H9 (cell line): Measurements from ENCODE around the gene CD53. TPM values are rescaled to one million over a fixed set of nuclear protein-coding genes. Genes with fewer than 3 reads are reported as not detected.

ENCODE experiments used
- DNase-seq: peaks from one replicate; pipeline ENCODE4 v3.0.0-alpha.2; 2017
- H2AFZ ChIP-seq: one replicate; pipeline ENCODE4 v1.6.1; 2013; ENCODE audit warnings: mild to moderate bottlenecking, low read length, control low read depth, moderate library complexity
- H2AK5ac ChIP-seq: 2 replicates; pipeline ENCODE4 v1.6.1; 2013; ENCODE audit warnings: low read length, control low read depth, mixed read lengths; ENCODE audit not compliant: insufficient read length
- H2BK120ac ChIP-seq: one replicate; pipeline ENCODE4 v1.6.1; 2013; ENCODE audit warnings: low read depth, mild to moderate bottlenecking, low read length, control low read depth, inconsistent platforms; ENCODE audit not compliant: poor library complexity, severe bottlenecking
- H2BK12ac ChIP-seq: 2 replicates; pipeline ENCODE4 v1.6.1; 2013; ENCODE audit warnings: low read length, control low read depth, mixed read lengths, low read depth; ENCODE audit not compliant: insufficient read length
- H2BK15ac ChIP-seq: 2 replicates; pipeline ENCODE4 v1.6.1; 2013; ENCODE audit warnings: low read depth, low read length, control low read depth
- H2BK20ac ChIP-seq: one replicate; pipeline ENCODE4 v1.6.1; 2013; ENCODE audit warnings: low read depth, mild to moderate bottlenecking, low read length, control low read depth, inconsistent platforms; ENCODE audit not compliant: poor library complexity, severe bottlenecking
- H2BK5ac ChIP-seq: 2 replicates; pipeline ENCODE4 v1.6.1; 2013; ENCODE audit warnings: low read length, control low read depth, mixed read lengths; ENCODE audit not compliant: insufficient read length
- H3K14ac ChIP-seq: 2 replicates; pipeline ENCODE4 v1.6.1; 2013; ENCODE audit warnings: low read length, control low read depth; ENCODE audit not compliant: insufficient read depth
- H3K18ac ChIP-seq: 2 replicates; pipeline ENCODE4 v1.6.1; 2013; ENCODE audit warnings: low read depth, mild to moderate bottlenecking, mixed read lengths, low read length, control low read depth; ENCODE audit not compliant: insufficient read length
- H3K23ac ChIP-seq: 2 replicates; pipeline ENCODE4 v1.6.1; 2013; ENCODE audit warnings: low read length, control low read depth, mixed read lengths, low read depth; ENCODE audit not compliant: insufficient read length
- H3K23me2 ChIP-seq: 2 replicates; pipeline ENCODE4 v1.6.1; 2013; ENCODE audit warnings: low read depth, mild to moderate bottlenecking, mixed read lengths, low read length, control low read depth; ENCODE audit not compliant: insufficient read length, poor library complexity, severe bottlenecking
- H3K27ac ChIP-seq: 2 replicates; pipeline ENCODE4 v1.5.1; 2013; ENCODE audit warnings: low read length, control low read depth, mixed read lengths, low read depth; ENCODE audit not compliant: insufficient read length
- H3K27me3 ChIP-seq: 2 replicates; pipeline ENCODE4 v1.6.1; 2013; ENCODE audit warnings: low read length, control low read depth, inconsistent platforms; ENCODE audit not compliant: insufficient read depth
- H3K4ac ChIP-seq: 2 replicates; pipeline ENCODE4 v1.6.1; 2013; ENCODE audit warnings: low read depth, mild to moderate bottlenecking, control low read depth, inconsistent platforms, low read length, moderate library complexity
- H3K4me1 ChIP-seq: 2 replicates; pipeline ENCODE4 v1.6.1; 2013; ENCODE audit warnings: low read length, control low read depth, inconsistent platforms; ENCODE audit not compliant: insufficient read depth
- H3K4me2 ChIP-seq: 2 replicates; pipeline ENCODE4 v1.6.1; 2013; ENCODE audit warnings: low read length, control low read depth, mixed read lengths; ENCODE audit not compliant: insufficient read length, insufficient read depth
- H3K56ac ChIP-seq: 2 replicates; pipeline ENCODE4 v1.6.1; 2013; ENCODE audit warnings: low read depth, mild to moderate bottlenecking, mixed read lengths, low read length, control low read depth; ENCODE audit not compliant: insufficient read length
- H3K79me1 ChIP-seq: 2 replicates; pipeline ENCODE4 v1.6.1; 2013; ENCODE audit warnings: low read depth, mild to moderate bottlenecking, moderate library complexity, low read length, control low read depth, inconsistent platforms; ENCODE audit not compliant: insufficient read depth, poor library complexity, severe bottlenecking
- H3K79me2 ChIP-seq: 2 replicates; pipeline ENCODE4 v1.6.1; 2013; ENCODE audit warnings: low read length, control low read depth, inconsistent platforms; ENCODE audit not compliant: insufficient read depth
- H3K9ac ChIP-seq: 2 replicates; pipeline ENCODE4 v1.6.1; 2013; ENCODE audit warnings: low read length, control low read depth, mixed read lengths; ENCODE audit not compliant: insufficient read length; ENCODE audit errors: extremely low read depth
- H3K9me3 ChIP-seq: one replicate; pipeline ENCODE4 v1.6.1; 2013; ENCODE audit warnings: low read depth, low read length, inconsistent platforms; ENCODE audit not compliant: control insufficient read depth
- H3T11ph ChIP-seq: one replicate; pipeline ENCODE4 v1.6.1; 2013; ENCODE audit warnings: mild to moderate bottlenecking, low read length, control low read depth, inconsistent platforms
- H4K20me1 ChIP-seq: one replicate; pipeline ENCODE4 v1.6.1; 2013; ENCODE audit not compliant: control insufficient read depth, insufficient read length, insufficient read depth
- H4K5ac ChIP-seq: 2 replicates; pipeline ENCODE4 v1.6.1; 2013; ENCODE audit warnings: low read depth, mild to moderate bottlenecking, mixed read lengths, low read length, control low read depth; ENCODE audit not compliant: insufficient read length
- H4K8ac ChIP-seq: replicated peaks from 2 replicates; pipeline ENCODE4 v1.6.1; 2013; ENCODE audit warnings: low read length, control low read depth, mixed read lengths, low read depth; ENCODE audit not compliant: insufficient read length
- H4K91ac ChIP-seq: 2 replicates; pipeline ENCODE4 v1.6.1; 2013; ENCODE audit warnings: low read depth, mild to moderate bottlenecking, moderate library complexity, mixed read lengths, low read length, control low read depth; ENCODE audit not compliant: insufficient read length
- H3K27ac Mint-ChIP-seq, 3 experiments: 2 replicates in 2 of 3; 3 replicates in 1 of 3; pipeline ENCODE4 v1.8.0; 2020 to 2021; ENCODE audit warnings: mixed read lengths in 3 of 3, mild to moderate bottlenecking in 1 of 3, moderate library complexity in 1 of 3
- H3K27me3 Mint-ChIP-seq: 2 replicates; pipeline ENCODE4 v1.8.0; 2021; ENCODE audit warnings: low read depth, mild to moderate bottlenecking, moderate library complexity, mixed read lengths
- H3K36me3 Mint-ChIP-seq, 3 experiments: 2 replicates in 2 of 3; 3 replicates in 1 of 3; pipeline ENCODE4 v1.8.0; 2020 to 2021; ENCODE audit warnings: low read depth in 3 of 3, mixed read lengths in 3 of 3; ENCODE audit not compliant: insufficient read depth in 1 of 3
- H3K4me1 Mint-ChIP-seq, 2 experiments: 2 replicates each; pipeline ENCODE4 v1.8.0; 2020; ENCODE audit warnings: mixed read lengths in 2 of 2
- H3K4me3 Mint-ChIP-seq, 2 experiments: 2 replicates in 1 of 2; 3 replicates in 1 of 2; pipeline ENCODE4 v1.8.0; 2020 to 2021; ENCODE audit warnings: mild to moderate bottlenecking in 2 of 2, mixed read lengths in 2 of 2, moderate library complexity in 1 of 2
- H3K9me3 Mint-ChIP-seq, 2 experiments: 2 replicates in 1 of 2; 3 replicates in 1 of 2; pipeline ENCODE4 v1.8.0; 2020; ENCODE audit warnings: mild to moderate bottlenecking in 2 of 2, mixed read lengths in 2 of 2, moderate library complexity in 1 of 2
- WGBS: extraction: QIAGEN DNeasy Blood & Tissue Kit; methylation state at CpG from one replicate; pipeline ENCODE4 v1.1.7; 2013; ENCODE audit warnings: missing lambda C conversion rate, low lambda C conversion rate, mixed read lengths; ENCODE audit not compliant: insufficient read length; ENCODE audit errors: extremely low coverage; 5-methylcytosine and 5-hydroxymethylcytosine counted together
- total RNA-seq: library from RNA; stranded (reverse); gene quantifications from 2 replicates; pipeline ENCODE4 v1.2.1, GENCODE V29; 2021
- TF ChIP-seq, protein P1 (sequence below): fragments of 200-600 bp; sonication (generic); conservative IDR thresholded peaks from 3 replicates; pipeline ENCODE4 v1.8.0; 2021; ENCODE audit warnings: antibody characterized with exemption, mild to moderate bottlenecking

CD53 gene
- total RNA-seq, 1 experiment from 2014 or later = 0.15 TPM

DNA sequence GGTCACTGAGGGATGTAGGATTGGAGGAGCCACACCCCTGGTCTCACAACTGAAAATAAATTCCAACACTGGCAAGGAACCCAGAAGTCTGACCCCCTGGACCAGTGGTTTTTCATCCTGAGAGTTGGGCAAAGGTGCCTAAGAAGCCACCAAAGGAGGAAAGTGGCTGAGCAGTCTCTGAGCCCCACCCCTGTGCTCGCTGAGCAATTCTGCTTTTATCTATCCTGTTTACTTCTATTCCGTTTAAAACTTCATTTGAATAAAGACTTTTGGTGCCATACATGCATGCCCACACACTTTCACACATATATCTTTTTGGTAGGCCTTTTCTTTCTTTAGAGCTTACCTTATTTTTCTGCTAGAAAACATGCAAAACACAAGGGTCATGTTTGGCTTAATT is 13.9 kb upstream of the CD53 start:
- Histone ChIP-seq H3K14ac (no peak overlapping the region), H3K4me1 (no peaks in the 10 kb centered on the region), H2AFZ (no peak overlapping the region), H2BK12ac (no peak overlapping the region), H4K20me1 (no peaks in the 10 kb centered on the region), H3K79me2 (no peaks in the 10 kb centered on the region), H3K23me2 (no peaks in the 10 kb centered on the region), H3K79me1 (no peaks in the 10 kb centered on the region), H4K91ac (no peak overlapping the region), H4K8ac (no peak overlapping the region), H3T11ph (no peak overlapping the region), H3K23ac (no peak overlapping the region), H2BK20ac (no peak overlapping the region), H2BK120ac (no peak overlapping the region), H2BK15ac (no peak overlapping the region), H3K18ac (no peak overlapping the region), H3K9me3 (no peaks in the 10 kb centered on the region), H3K56ac (no peak overlapping the region), H3K27me3 (no peaks in the 10 kb centered on the region), H3K4ac (no peak overlapping the region), H3K9ac (no peak overlapping the region), H2AK5ac (no peak overlapping the region), H4K5ac (no peak overlapping the region), H3K4me2 (no peak overlapping the region), H3K27ac (no peak overlapping the region), H2BK5ac (no peak overlapping the region)
- TF ChIP-seq, protein P1, sequence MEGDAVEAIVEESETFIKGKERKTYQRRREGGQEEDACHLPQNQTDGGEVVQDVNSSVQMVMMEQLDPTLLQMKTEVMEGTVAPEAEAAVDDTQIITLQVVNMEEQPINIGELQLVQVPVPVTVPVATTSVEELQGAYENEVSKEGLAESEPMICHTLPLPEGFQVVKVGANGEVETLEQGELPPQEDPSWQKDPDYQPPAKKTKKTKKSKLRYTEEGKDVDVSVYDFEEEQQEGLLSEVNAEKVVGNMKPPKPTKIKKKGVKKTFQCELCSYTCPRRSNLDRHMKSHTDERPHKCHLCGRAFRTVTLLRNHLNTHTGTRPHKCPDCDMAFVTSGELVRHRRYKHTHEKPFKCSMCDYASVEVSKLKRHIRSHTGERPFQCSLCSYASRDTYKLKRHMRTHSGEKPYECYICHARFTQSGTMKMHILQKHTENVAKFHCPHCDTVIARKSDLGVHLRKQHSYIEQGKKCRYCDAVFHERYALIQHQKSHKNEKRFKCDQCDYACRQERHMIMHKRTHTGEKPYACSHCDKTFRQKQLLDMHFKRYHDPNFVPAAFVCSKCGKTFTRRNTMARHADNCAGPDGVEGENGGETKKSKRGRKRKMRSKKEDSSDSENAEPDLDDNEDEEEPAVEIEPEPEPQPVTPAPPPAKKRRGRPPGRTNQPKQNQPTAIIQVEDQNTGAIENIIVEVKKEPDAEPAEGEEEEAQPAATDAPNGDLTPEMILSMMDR = no peak
- Mint-ChIP-seq H3K27ac (no peak overlapping the region), H3K4me1 (no peaks in the 10 kb centered on the region), H3K4me3 (no peak overlapping the region), H3K9me3 (peaks cover 21 to 35% of the 10 kb centered on the region in 2 experiments), H3K36me3 (no peaks in the 10 kb centered on the region), H3K27me3 (peaks cover 6% of the 10 kb centered on the region)
- no peak for DNase-seq
- no CpG with 5 or more reads among the region's 2 CpGs for WGBS
